HEK293 (cell line): ENCODE results near the gene HES7.
A peak's percentile ranks its signal among the peaks of the same experiment; 100 is the strongest.

ENCODE experiments used
- EGR2 ChIP-seq: fragments of 450-650 bp; formaldehyde crosslinking; IDR thresholded peaks from 2 replicates; pipeline ENCODE4 v1.5.1; 2016; ENCODE audit warnings: low read depth, missing biosample characterization, missing genetic modification characterization
- GLI4 ChIP-seq: fragments of 450-650 bp; formaldehyde crosslinking; IDR thresholded peaks from 2 replicates; pipeline ENCODE4 v1.5.1; 2016; ENCODE audit warnings: missing biosample characterization, missing genetic modification characterization
- KLF8 ChIP-seq: fragments of 450-650 bp; formaldehyde crosslinking; IDR thresholded peaks from 2 replicates; pipeline ENCODE4 v1.5.1; 2016; ENCODE audit warnings: missing biosample characterization, missing genetic modification characterization
- MEIS1 ChIP-seq: sonication (generic); formaldehyde crosslinking; IDR thresholded peaks from 2 replicates; pipeline ENCODE4 v1.8.1; 2022; ENCODE audit warnings: missing genetic modification reagents, mild to moderate bottlenecking, borderline replicate concordance
- SP7 ChIP-seq: fragments of 450-650 bp; formaldehyde crosslinking; IDR thresholded peaks from 2 replicates; pipeline ENCODE4 v1.5.1; 2016; ENCODE audit warnings: missing biosample characterization, missing genetic modification characterization
- ZBTB17 ChIP-seq: fragments of 450-650 bp; formaldehyde crosslinking; IDR thresholded peaks from 2 replicates; pipeline ENCODE4 v1.5.1; 2016; ENCODE audit warnings: missing biosample characterization, missing genetic modification characterization
- ZNF112 ChIP-seq: fragments of 450-650 bp; formaldehyde crosslinking; IDR thresholded peaks from 2 replicates; pipeline ENCODE4 v1.5.0; 2017; ENCODE audit warnings: missing biosample characterization, missing genetic modification characterization
- ZNF132 ChIP-seq: fragments of 450-650 bp; formaldehyde crosslinking; IDR thresholded peaks from 2 replicates; pipeline ENCODE4 v1.5.1; 2017; ENCODE audit warnings: missing biosample characterization, missing genetic modification characterization, borderline replicate concordance
- ZNF184 ChIP-seq: fragments of 450-650 bp; IDR thresholded peaks from 2 replicates; pipeline ENCODE4 v1.5.1; 2018; ENCODE audit warnings: missing biosample characterization, mild to moderate bottlenecking, missing genetic modification characterization
- ZNF202 ChIP-seq: fragments of 450-650 bp; formaldehyde crosslinking; IDR thresholded peaks from 2 replicates; pipeline ENCODE4 v1.5.1; 2016; ENCODE audit warnings: missing biosample characterization, missing genetic modification characterization, borderline replicate concordance
- ZNF211 ChIP-seq: fragments of 450-650 bp; formaldehyde crosslinking; IDR thresholded peaks from 2 replicates; pipeline ENCODE4 v1.5.1; 2016; ENCODE audit warnings: low read depth, missing biosample characterization, missing genetic modification characterization
- ZNF214 ChIP-seq: fragments of 450-650 bp; formaldehyde crosslinking; IDR thresholded peaks from 2 replicates; pipeline ENCODE4 v1.5.1; 2017; ENCODE audit warnings: missing biosample characterization, mild to moderate bottlenecking, missing genetic modification characterization, borderline replicate concordance
- ZNF223 ChIP-seq: fragments of 450-650 bp; formaldehyde crosslinking; IDR thresholded peaks from 2 replicates; pipeline ENCODE4 v1.5.1; 2016; ENCODE audit warnings: missing biosample characterization, missing genetic modification characterization
- ZNF335 ChIP-seq: fragments of 450-650 bp; formaldehyde crosslinking; conservative IDR thresholded peaks from 2 replicates; pipeline ENCODE4 v1.5.1; 2016; ENCODE audit warnings: missing biosample characterization, missing genetic modification characterization
- ZNF426 ChIP-seq: fragments of 450-650 bp; formaldehyde crosslinking; IDR thresholded peaks from 2 replicates; pipeline ENCODE4 v1.5.1; 2017; ENCODE audit warnings: missing biosample characterization, missing genetic modification characterization, mild to moderate bottlenecking, inconsistent platforms, moderate library complexity
- ZNF585B ChIP-seq: fragments of 450-650 bp; formaldehyde crosslinking; IDR thresholded peaks from 2 replicates; pipeline ENCODE4 v1.5.1; 2016; ENCODE audit warnings: missing biosample characterization, missing genetic modification characterization
- ZNF600 ChIP-seq: fragments of 450-650 bp; formaldehyde crosslinking; IDR thresholded peaks from 2 replicates; pipeline ENCODE4 v1.5.1; 2016; ENCODE audit warnings: missing biosample characterization, missing genetic modification characterization
- ZNF626 ChIP-seq: fragments of 450-650 bp; sonication (Bioruptor Pico); formaldehyde crosslinking; IDR thresholded peaks from 2 replicates; pipeline ENCODE4 v1.5.1; 2018; ENCODE audit warnings: missing biosample characterization, missing genetic modification characterization, inconsistent platforms
- ZNF677 ChIP-seq: fragments of 450-650 bp; IDR thresholded peaks from 2 replicates; pipeline ENCODE4 v1.5.0; 2018; ENCODE audit warnings: missing biosample characterization, mild to moderate bottlenecking, missing genetic modification characterization, moderate library complexity
- ZNF830 ChIP-seq: fragments of 450-650 bp; IDR thresholded peaks from 2 replicates; pipeline ENCODE4 v1.5.0; 2018; ENCODE audit warnings: missing biosample characterization, missing genetic modification characterization, low read depth, mild to moderate bottlenecking, moderate library complexity
- TF ChIP-seq, protein P1 (sequence below): fragments of 450-650 bp; formaldehyde crosslinking; IDR thresholded peaks from 2 replicates; pipeline ENCODE4 v1.5.1; 2017; ENCODE audit warnings: missing biosample characterization, missing genetic modification characterization
- TF ChIP-seq, protein P2 (sequence below): fragments of 450-650 bp; formaldehyde crosslinking; conservative IDR thresholded peaks from 2 replicates; pipeline ENCODE4 v1.5.1; 2016; ENCODE audit warnings: low read depth, missing biosample characterization, missing genetic modification characterization
- TF ChIP-seq, protein P3 (sequence below): fragments of 450-650 bp; formaldehyde crosslinking; IDR thresholded peaks from 2 replicates; pipeline ENCODE4 v1.5.1; 2016; ENCODE audit warnings: missing biosample characterization, missing genetic modification characterization
- TF ChIP-seq, protein P4 (sequence below): fragments of 450-650 bp; formaldehyde crosslinking; IDR thresholded peaks from 2 replicates; pipeline ENCODE4 v1.5.1; 2016; ENCODE audit warnings: missing biosample characterization, missing genetic modification characterization
- TF ChIP-seq, protein P5 (sequence below): fragments of 450-650 bp; formaldehyde crosslinking; IDR thresholded peaks from 2 replicates; pipeline ENCODE4 v1.5.1; 2016; ENCODE audit warnings: missing biosample characterization, missing genetic modification characterization

Gene HES7

DNA sequence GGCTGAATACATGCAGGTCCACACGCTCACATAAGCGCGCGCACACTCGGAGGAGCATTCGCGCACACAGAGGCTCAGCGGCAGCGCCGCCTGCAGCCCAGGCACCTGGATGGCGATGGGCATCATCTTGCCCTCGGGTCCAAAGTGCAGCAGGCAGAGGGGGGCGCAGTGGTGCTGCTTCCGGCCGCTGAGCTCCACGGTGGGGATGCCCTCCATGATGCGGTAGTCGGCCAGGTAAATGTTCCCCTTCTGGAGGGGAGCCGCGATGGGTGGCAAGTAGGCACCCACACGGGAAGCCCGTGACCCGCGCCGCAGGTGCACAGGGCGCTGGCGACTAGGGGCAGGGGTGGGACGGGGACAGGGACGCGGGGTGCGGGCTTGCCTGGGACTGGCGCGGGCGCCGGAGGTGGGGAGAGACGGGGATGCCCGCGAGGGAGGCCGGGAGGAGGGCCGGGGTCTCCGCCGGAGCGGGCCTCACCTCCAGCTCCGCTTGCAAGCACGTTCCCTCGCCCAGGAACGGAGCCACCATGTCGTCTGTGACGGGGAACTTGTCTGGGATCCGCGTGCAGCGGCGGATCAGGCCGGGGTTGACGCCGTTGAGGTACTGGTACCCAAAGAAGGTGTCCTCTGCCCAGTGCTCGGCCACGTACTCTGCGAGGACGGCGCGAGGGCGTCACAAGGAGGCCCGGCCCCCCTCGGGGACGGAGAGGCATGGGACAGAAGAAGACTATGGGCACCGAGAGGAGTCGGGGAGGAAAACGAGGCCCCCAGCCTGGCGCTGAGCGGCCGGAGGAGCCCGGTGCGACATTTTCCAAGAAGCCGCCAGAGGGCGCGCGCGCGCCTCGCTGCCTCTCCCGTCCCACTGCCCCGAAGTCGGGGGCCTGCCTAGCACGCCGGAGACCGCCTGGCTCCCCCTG, 44.4 kb downstream of the HES7 start (continued):
- no peak for TF ChIP-seq ZNF214 (tag by site-specific recombination)
- no peak for TF ChIP-seq ZNF132 (tag by site-specific recombination)
- peak; percentile 80 for TF ChIP-seq ZNF600 (tag by site-specific recombination)
- no peak for TF ChIP-seq ZNF184
- peak; percentile 66 for TF ChIP-seq ZBTB17 (tag by site-specific recombination)
- TF ChIP-seq ZNF335 (tag by site-specific recombination): peak; percentile 90
- TF ChIP-seq, protein P1, sequence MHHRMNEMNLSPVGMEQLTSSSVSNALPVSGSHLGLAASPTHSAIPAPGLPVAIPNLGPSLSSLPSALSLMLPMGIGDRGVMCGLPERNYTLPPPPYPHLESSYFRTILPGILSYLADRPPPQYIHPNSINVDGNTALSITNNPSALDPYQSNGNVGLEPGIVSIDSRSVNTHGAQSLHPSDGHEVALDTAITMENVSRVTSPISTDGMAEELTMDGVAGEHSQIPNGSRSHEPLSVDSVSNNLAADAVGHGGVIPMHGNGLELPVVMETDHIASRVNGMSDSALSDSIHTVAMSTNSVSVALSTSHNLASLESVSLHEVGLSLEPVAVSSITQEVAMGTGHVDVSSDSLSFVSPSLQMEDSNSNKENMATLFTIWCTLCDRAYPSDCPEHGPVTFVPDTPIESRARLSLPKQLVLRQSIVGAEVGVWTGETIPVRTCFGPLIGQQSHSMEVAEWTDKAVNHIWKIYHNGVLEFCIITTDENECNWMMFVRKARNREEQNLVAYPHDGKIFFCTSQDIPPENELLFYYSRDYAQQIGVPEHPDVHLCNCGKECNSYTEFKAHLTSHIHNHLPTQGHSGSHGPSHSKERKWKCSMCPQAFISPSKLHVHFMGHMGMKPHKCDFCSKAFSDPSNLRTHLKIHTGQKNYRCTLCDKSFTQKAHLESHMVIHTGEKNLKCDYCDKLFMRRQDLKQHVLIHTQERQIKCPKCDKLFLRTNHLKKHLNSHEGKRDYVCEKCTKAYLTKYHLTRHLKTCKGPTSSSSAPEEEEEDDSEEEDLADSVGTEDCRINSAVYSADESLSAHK (tag by site-specific recombination): no peak
- peak; percentile 59 for TF ChIP-seq KLF8 (tag by site-specific recombination)
- no peak for TF ChIP-seq ZNF830
- TF ChIP-seq, protein P2, sequence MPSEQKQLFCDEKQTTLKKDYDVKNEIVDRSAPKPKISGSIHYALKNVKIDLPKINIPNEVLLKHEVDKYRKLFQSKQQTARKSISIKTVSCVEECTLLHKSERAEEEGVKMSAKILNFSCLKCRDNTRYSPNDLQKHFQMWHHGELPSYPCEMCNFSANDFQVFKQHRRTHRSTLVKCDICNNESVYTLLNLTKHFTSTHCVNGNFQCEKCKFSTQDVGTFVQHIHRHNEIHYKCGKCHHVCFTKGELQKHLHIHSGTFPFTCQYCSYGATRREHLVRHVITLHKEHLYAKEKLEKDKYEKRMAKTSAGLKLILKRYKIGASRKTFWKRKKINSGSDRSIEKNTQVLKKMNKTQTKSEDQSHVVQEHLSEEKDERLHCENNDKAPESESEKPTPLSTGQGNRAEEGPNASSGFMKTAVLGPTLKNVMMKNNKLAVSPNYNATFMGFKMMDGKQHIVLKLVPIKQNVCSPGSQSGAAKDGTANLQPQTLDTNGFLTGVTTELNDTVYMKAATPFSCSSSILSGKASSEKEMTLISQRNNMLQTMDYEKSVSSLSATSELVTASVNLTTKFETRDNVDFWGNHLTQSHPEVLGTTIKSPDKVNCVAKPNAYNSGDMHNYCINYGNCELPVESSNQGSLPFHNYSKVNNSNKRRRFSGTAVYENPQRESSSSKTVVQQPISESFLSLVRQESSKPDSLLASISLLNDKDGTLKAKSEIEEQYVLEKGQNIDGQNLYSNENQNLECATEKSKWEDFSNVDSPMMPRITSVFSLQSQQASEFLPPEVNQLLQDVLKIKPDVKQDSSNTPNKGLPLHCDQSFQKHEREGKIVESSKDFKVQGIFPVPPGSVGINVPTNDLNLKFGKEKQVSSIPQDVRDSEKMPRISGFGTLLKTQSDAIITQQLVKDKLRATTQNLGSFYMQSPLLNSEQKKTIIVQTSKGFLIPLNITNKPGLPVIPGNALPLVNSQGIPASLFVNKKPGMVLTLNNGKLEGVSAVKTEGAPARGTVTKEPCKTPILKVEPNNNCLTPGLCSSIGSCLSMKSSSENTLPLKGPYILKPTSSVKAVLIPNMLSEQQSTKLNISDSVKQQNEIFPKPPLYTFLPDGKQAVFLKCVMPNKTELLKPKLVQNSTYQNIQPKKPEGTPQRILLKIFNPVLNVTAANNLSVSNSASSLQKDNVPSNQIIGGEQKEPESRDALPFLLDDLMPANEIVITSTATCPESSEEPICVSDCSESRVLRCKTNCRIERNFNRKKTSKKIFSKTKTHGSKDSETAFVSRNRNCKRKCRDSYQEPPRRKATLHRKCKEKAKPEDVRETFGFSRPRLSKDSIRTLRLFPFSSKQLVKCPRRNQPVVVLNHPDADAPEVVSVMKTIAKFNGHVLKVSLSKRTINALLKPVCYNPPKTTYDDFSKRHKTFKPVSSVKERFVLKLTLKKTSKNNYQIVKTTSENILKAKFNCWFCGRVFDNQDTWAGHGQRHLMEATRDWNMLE (tag by site-specific recombination): 0 out of 2 replicates have a peak, but pooled peaks have one; percentile 11
- TF ChIP-seq, protein P3, sequence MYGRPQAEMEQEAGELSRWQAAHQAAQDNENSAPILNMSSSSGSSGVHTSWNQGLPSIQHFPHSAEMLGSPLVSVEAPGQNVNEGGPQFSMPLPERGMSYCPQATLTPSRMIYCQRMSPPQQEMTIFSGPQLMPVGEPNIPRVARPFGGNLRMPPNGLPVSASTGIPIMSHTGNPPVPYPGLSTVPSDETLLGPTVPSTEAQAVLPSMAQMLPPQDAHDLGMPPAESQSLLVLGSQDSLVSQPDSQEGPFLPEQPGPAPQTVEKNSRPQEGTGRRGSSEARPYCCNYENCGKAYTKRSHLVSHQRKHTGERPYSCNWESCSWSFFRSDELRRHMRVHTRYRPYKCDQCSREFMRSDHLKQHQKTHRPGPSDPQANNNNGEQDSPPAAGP (tag by site-specific recombination): no peak; the same call in 1 of the 2 replicates
- TF ChIP-seq SP7: peak; percentile 71
- no peak for TF ChIP-seq ZNF112
- no peak for TF ChIP-seq ZNF223 (tag by site-specific recombination)
- TF ChIP-seq ZNF585B (tag by site-specific recombination): 0 out of 2 replicates have a peak, but pooled peaks have one; percentile 23
- no peak for TF ChIP-seq ZNF426
- no peak for TF ChIP-seq EGR2 (tag by site-specific recombination)
- TF ChIP-seq ZNF202 (tag by site-specific recombination): no peak
- TF ChIP-seq GLI4 (tag by site-specific recombination): no peak
- 0 out of 2 replicates have a peak, but pooled peaks have one; percentile 21 for TF ChIP-seq MEIS1 (CRISPR knock-in tag)
- TF ChIP-seq ZNF677 (tag by site-specific recombination): no peak
- TF ChIP-seq, protein P4, sequence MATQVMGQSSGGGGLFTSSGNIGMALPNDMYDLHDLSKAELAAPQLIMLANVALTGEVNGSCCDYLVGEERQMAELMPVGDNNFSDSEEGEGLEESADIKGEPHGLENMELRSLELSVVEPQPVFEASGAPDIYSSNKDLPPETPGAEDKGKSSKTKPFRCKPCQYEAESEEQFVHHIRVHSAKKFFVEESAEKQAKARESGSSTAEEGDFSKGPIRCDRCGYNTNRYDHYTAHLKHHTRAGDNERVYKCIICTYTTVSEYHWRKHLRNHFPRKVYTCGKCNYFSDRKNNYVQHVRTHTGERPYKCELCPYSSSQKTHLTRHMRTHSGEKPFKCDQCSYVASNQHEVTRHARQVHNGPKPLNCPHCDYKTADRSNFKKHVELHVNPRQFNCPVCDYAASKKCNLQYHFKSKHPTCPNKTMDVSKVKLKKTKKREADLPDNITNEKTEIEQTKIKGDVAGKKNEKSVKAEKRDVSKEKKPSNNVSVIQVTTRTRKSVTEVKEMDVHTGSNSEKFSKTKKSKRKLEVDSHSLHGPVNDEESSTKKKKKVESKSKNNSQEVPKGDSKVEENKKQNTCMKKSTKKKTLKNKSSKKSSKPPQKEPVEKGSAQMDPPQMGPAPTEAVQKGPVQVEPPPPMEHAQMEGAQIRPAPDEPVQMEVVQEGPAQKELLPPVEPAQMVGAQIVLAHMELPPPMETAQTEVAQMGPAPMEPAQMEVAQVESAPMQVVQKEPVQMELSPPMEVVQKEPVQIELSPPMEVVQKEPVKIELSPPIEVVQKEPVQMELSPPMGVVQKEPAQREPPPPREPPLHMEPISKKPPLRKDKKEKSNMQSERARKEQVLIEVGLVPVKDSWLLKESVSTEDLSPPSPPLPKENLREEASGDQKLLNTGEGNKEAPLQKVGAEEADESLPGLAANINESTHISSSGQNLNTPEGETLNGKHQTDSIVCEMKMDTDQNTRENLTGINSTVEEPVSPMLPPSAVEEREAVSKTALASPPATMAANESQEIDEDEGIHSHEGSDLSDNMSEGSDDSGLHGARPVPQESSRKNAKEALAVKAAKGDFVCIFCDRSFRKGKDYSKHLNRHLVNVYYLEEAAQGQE (tag by site-specific recombination): 0 out of 2 replicates have a peak, but pooled peaks have one; percentile 26
- no peak for TF ChIP-seq ZNF626 (tag by site-specific recombination)
- TF ChIP-seq, protein P5, sequence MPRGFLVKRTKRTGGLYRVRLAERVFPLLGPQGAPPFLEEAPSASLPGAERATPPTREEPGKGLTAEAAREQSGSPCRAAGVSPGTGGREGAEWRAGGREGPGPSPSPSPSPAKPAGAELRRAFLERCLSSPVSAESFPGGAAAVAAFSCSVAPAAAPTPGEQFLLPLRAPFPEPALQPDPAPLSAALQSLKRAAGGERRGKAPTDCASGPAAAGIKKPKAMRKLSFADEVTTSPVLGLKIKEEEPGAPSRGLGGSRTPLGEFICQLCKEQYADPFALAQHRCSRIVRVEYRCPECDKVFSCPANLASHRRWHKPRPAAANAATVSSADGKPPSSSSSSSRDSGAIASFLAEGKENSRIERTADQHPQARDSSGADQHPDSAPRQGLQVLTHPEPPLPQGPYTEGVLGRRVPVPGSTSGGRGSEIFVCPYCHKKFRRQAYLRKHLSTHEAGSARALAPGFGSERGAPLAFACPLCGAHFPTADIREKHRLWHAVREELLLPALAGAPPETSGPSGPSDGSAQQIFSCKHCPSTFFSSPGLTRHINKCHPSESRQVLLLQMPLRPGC: no peak; the same call in 1 of the 2 replicates
- TF ChIP-seq ZNF211 (tag by site-specific recombination): no peak
